HG02840 (cell line): ENCODE data around the gene SP8.

Source experiments
- ATAC-seq: cut with Tn5 transposase; IDR thresholded peaks from one replicate; pipeline ENCODE4 v1.9.1; 2021; ENCODE audit warnings: mild to moderate bottlenecking, moderate library complexity, moderate number of reproducible peaks; ENCODE audit not compliant: unreplicated experiment, low FRiP score

SP8 gene

GRCh38 chr7:20776942-20777341 is 9.7 kb downstream of the SP8 start:
- ATAC-seq: no peak

- ATAC-seq: no peak
These were observed 10.3 kb downstream of the SP8 start for GRCh38 chr7:20776214-20776911.

DNA sequence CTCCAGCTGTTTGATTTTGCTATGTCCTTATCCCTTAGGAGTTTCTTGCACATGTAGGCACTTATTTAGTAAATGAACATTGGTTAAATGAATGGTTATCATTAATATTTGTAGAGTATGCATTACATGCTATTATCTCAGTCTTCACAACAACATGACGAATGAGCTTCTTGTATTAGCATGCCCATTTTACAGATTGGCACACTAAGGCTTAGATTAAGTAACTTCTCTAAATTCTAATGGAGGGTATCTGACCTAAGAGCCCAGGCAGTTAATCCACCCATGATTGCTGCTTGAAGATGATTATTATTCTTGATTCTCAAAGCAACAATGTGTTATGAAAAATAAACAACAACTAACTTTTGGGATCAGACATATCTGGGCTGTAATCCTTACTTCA is 32.7 kb downstream of the SP8 start:
- ATAC-seq: no peak

DNA sequence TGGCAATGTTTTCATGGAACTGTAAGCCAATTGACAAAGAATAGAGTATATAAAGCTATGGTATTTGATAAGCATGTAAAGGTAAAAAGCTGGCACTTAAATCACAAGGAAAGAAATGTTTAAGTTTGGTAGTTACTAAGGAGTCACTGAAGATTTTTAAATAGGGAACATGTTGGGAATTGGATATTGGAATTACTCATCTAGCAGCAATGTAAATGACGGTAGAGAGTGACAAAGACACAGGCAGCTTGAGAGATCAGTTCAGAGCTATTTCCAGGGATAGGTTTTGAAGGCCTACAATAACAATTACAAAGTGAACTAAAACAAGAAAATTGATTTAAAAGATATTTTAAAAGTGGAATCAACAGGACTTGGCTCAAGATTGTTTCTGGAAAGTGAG is 36.8 kb downstream of the SP8 start:
- no peak for ATAC-seq

GRCh38 chr7:20748853-20749252 is 37.8 kb downstream of the SP8 start:
- no peak for ATAC-seq

GRCh38 chr7:20747001-20747400 is 39.7 kb downstream of the SP8 start:
- ATAC-seq: no peak

DNA sequence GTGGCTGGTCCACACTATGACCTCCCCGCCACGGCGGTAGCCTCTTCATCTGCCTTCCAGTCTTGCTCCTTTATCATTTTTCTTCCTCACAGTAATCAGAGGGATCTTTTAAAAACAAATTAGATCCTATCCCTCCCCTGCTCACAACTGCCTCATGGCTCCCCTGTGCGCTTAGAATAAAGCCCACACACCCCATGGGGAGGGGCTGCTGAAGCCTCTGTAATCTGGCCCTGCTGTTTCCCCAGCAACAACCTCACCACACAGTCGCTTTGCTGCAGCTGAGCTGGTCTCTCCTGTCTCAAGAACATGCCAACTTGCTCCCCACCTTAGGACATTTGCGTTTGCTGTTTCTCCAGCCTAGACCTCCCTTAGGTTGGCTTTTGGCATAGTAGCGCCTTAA is 41.0 kb downstream of the SP8 start:
- no peak for ATAC-seq

DNA sequence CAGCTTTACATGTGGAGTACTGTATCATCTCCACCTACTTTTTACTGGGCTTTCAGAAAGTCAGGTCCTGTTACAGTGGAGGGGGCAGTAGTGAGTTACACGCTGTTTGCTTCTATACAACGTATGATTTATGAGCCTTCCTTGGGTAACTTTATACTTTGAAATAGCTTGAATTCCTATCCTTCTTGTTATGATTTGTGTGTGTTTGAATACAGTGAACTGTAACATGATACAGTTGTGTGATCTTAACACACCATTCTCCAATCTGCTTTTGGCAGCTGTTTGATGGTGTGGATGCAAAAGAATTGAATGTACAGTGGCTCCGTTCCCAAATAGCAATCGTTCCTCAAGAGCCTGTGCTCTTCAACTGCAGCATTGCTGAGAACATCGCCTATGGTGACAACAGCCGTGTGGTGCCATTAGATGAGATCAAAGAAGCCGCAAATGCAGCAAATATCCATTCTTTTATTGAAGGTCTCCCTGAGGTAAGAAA is 41.7 kb downstream of the SP8 start:
- ATAC-seq: no peak

DNA sequence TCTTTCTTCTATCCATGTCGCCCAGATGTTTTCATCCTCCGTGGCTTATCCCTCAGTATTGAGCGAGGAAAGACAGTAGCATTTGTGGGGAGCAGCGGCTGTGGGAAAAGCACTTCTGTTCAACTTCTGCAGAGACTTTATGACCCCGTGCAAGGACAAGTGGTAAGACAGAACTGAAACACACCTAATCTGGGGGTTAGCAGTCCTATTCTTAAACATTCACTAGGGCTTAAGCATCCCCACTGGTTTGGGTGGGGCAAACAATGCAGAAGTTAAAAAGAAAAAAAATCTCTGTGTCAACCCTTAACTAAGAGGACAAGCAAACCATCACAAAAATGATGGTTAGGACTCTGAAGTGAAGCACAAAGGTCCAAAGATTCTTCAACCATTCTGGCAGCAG is 43.8 kb downstream of the SP8 start:
- no peak for ATAC-seq

DNA sequence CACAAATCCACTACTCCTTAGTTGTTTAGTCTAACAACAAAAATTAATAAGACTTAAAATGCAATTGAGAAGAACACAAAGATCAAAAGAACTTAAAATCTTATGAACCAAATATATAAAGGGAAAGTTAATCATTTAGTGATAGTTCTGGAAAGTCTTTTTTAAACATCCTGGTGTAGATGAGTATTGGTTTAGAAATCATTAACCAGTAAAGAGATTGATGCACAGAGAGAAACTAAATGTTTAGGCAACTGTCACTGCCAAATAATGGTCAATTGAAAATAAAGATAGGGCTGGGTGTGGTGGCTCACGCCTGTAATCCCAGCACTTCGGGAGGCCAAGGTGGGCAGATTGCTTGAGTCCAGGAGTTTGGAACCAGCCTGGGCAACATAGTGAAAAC is 44.9 kb downstream of the SP8 start:
- ATAC-seq: no peak

DNA sequence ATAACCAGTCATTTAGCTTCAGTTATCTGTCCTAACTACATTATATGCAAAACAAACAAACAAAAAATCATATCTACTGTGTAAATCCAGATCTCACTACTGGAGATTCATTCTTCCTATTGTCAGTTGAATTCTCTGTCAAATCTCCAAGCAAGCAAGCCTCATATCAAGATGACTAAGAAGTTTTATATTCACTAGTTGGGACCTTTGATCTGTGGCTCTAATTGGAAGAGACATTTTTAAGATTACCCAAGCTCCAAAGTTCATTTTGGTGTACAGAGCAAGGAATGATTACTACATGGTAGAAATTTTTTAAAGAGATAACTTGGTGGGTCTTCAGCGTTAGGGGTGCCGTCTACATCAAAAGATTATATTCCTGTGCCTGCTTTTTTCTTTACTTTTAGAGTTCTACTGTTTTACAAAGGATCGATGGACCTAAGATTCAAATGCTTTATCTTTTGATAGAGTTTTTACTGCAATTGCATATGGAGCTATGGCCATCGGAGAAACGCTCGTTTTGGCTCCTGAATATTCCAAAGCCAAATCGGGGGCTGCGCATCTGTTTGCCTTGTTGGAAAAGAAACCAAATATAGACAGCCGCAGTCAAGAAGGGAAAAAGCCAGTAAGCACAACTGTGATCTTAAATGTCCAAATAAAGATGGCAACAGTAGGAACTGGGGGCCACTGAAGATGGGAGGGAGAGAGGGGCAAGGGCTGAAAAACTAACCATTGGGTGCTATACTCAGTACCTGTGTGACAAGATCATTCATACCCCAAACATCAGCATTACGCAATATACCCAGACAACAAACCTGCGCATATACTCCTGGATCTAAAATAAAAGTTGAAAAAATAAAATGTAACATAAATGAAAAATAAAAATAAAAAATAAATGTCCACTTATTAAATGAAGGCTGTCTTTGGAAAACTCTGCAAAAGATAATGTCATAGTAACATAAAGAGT is 47.9 kb downstream of the SP8 start:
- ATAC-seq: no peak

DNA sequence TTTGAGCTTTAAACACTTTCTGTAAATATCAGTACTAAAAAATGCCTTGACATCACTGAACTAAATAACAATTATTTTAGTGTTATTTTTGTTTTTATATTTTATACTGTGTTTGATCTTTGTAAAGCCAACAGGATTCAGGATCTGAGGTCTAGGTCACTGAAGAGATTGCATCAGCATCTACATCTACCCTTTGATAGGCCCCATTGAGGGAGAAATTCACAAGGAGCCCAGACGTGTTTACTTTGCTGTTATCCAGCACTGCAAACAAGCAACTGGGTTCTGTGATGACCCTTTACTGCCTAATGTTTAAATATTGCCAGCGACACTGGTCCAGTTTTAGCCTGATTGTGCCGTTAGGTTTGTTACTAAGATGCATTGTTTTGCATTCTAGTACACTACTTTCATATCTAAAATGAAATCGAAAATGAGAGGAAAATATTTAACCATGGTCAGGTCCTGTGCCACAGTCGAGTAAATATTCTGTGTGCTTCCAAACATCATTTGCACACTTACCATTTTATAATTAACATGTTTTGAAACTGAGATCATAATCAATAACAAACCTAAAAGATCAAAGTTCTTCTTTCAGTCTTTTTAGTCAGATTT is 48.7 kb downstream of the SP8 start:
- ATAC-seq: no peak

- no peak for ATAC-seq
These were observed 51.2 kb downstream of the SP8 start for GRCh38 chr7:20735346-20736065.
